Mesenchymal stem cell (in vitro differentiated cells and primary cell): ENCODE results near the gene ITCH.
A peak's percentile ranks its signal among the peaks of the same experiment; 100 is the strongest.

Experiments
- DNase-seq: peaks from one replicate; pipeline ENCODE4 v3.0.0-alpha.2; 2013
- H2AFZ ChIP-seq: one replicate; pipeline ENCODE4 v1.6.1; 2013; ENCODE audit warnings: low read depth, mild to moderate bottlenecking, control low read depth, inconsistent platforms, low read length, moderate library complexity
- H2AK5ac ChIP-seq: 2 replicates; pipeline ENCODE4 v1.6.1; 2013; ENCODE audit warnings: low read length, moderate library complexity, mild to moderate bottlenecking, inconsistent platforms; ENCODE audit not compliant: severe bottlenecking
- H2BK120ac ChIP-seq: one replicate; pipeline ENCODE4 v1.6.1; 2013; ENCODE audit warnings: low read depth, mild to moderate bottlenecking, inconsistent platforms, low read length, moderate library complexity
- H2BK12ac ChIP-seq, 2 experiments: one replicate each; pipeline ENCODE4 v1.6.1; 2013; ENCODE audit warnings: inconsistent platforms in 2 of 2, low read length in 2 of 2, mild to moderate bottlenecking in 2 of 2, moderate library complexity in 2 of 2, control low read depth in 1 of 2
- H2BK15ac ChIP-seq: one replicate; pipeline ENCODE4 v1.6.1; 2013; ENCODE audit warnings: mild to moderate bottlenecking, low read depth, inconsistent platforms; ENCODE audit not compliant: poor library complexity, severe bottlenecking
- H2BK5ac ChIP-seq: 2 replicates; pipeline ENCODE4 v1.6.1; 2013; ENCODE audit warnings: low read depth, mild to moderate bottlenecking, low read length, control low read depth, inconsistent platforms; ENCODE audit not compliant: poor library complexity, severe bottlenecking
- H3K14ac ChIP-seq, 2 experiments: one replicate each; pipeline ENCODE4 v1.6.1; 2013; ENCODE audit warnings: inconsistent platforms in 2 of 2, low read length in 2 of 2, control low read depth in 1 of 2, mild to moderate bottlenecking in 1 of 2, moderate library complexity in 1 of 2
- H3K18ac ChIP-seq, 2 experiments: one replicate each; pipeline ENCODE4 v1.6.1; 2013; ENCODE audit warnings: inconsistent platforms in 2 of 2, low read length in 2 of 2, control low read depth in 1 of 2, low read depth in 1 of 2, mild to moderate bottlenecking in 1 of 2
- H3K23ac ChIP-seq, 2 experiments: one replicate each; pipeline ENCODE4 v1.6.1; 2013; ENCODE audit warnings: inconsistent platforms in 2 of 2, low read length in 2 of 2, mild to moderate bottlenecking in 2 of 2, moderate library complexity in 2 of 2, control low read depth in 1 of 2
- H3K27ac ChIP-seq: 2 replicates; pipeline ENCODE4 v1.5.1; 2013; ENCODE audit warnings: mild to moderate bottlenecking, moderate library complexity, low read length, control low read depth, inconsistent platforms; ENCODE audit not compliant: poor library complexity, severe bottlenecking
- H3K27me3 ChIP-seq, 2 experiments: 2 replicates each; pipeline versions ENCODE4 v1.6.1 to v1.7.0; 2013; ENCODE audit warnings: low read length in 2 of 2, mild to moderate bottlenecking in 2 of 2, moderate library complexity in 2 of 2, control low read depth in 1 of 2, inconsistent platforms in 1 of 2; ENCODE audit not compliant: control insufficient read depth in 1 of 2, insufficient read depth in 1 of 2
- H3K36me3 ChIP-seq, 2 experiments: 2 replicates each; pipeline versions ENCODE4 v1.6.1 to v1.7.0; 2013; ENCODE audit warnings: low read length in 2 of 2, control low read depth in 1 of 2, inconsistent platforms in 1 of 2, low read depth in 1 of 2, mild to moderate bottlenecking in 1 of 2; ENCODE audit not compliant: insufficient read depth in 2 of 2, control insufficient read depth in 1 of 2
- H3K4ac ChIP-seq, 2 experiments: one replicate each; pipeline ENCODE4 v1.6.1; 2013; ENCODE audit warnings: inconsistent platforms in 2 of 2, low read length in 2 of 2, mild to moderate bottlenecking in 2 of 2, moderate library complexity in 2 of 2, control low read depth in 1 of 2, low read depth in 1 of 2
- H3K4me1 ChIP-seq: 2 replicates; pipeline ENCODE4 v1.6.1; 2013; ENCODE audit warnings: low read depth, low read length, control low read depth; ENCODE audit not compliant: control insufficient read depth, insufficient read depth
- H3K4me2 ChIP-seq: 2 replicates; pipeline ENCODE4 v1.6.1; 2013; ENCODE audit warnings: low read length, mild to moderate bottlenecking, inconsistent platforms; ENCODE audit not compliant: poor library complexity, severe bottlenecking
- H3K4me3 ChIP-seq, 2 experiments: 2 replicates each; pipeline versions ENCODE4 v1.5.1 to v1.7.0; 2013; ENCODE audit warnings: low read length in 2 of 2, mild to moderate bottlenecking in 2 of 2, control low read depth in 1 of 2, low read depth in 1 of 2; ENCODE audit not compliant: insufficient read depth in 1 of 2
- H3K79me1 ChIP-seq: replicated peaks from 2 replicates; pipeline ENCODE4 v1.6.1; 2013; ENCODE audit warnings: mild to moderate bottlenecking, control low read depth, low read length, inconsistent platforms; ENCODE audit not compliant: poor library complexity, severe bottlenecking
- H3K9ac ChIP-seq: 2 replicates; pipeline ENCODE4 v1.7.0; 2013; ENCODE audit warnings: mild to moderate bottlenecking, low read length, moderate library complexity
- H3K9me3 ChIP-seq: 2 replicates; pipeline ENCODE4 v1.7.0; 2013; ENCODE audit warnings: mild to moderate bottlenecking, low read length; ENCODE audit not compliant: control insufficient read depth
- H4K8ac ChIP-seq: one replicate; pipeline ENCODE4 v1.6.1; 2013; ENCODE audit warnings: inconsistent platforms, mild to moderate bottlenecking, low read length, moderate library complexity
- H4K91ac ChIP-seq: one replicate; pipeline ENCODE4 v1.6.1; 2013; ENCODE audit warnings: mild to moderate bottlenecking, low read length, inconsistent platforms
- WGBS: methylation state at CpG from one replicate; pipeline ENCODE4 v1.1.7; 2013; ENCODE audit warnings: mixed read lengths; 5-methylcytosine and 5-hydroxymethylcytosine counted together

Gene ITCH

DNA sequence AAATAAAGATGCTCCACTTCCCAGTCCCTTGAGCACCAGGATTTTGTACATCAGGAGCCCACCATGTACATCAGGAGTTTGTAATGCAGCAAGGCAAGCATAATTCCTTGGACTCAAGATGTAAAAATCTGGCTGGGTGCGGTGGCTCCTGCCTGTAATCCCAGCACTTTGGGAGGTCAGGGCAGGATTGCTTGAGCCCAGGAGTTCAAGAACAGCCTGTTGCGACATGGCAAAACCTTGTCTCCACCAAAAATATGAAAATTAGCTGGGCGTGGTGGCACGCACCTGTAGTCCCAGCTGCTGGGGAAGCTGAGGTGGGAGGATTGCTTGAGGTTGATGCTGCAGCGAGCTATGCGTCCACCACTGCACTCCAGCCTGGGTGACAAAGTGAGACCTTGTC is 179.4 kb downstream of the ITCH start:
- Histone ChIP-seq H3K9ac (no peak overlapping the region), H2BK5ac (no peak overlapping the region), H2BK15ac (no peak overlapping the region), H3K79me1 (peaks cover 13% of the 10 kb centered on the region), H3K9me3 (no peaks in the 10 kb centered on the region), H3K27me3 (no peaks in the 10 kb centered on the region), H3K4me3 (no peak overlapping the region), H3K4me2 (no peak overlapping the region), H2AFZ (no peak overlapping the region), H2BK12ac (no peak overlapping the region), H3K27ac (no peak overlapping the region), H4K91ac (no peak overlapping the region), H3K4ac (no peak overlapping the region), H2AK5ac (no peak overlapping the region), H2BK120ac (no peak overlapping the region), H3K18ac (no peak overlapping the region), H3K23ac (no peak overlapping the region), H3K14ac (no peak overlapping the region), H3K36me3 (peaks cover 49 to 50% of the 10 kb centered on the region in 2 experiments), H4K8ac (no peak overlapping the region), H3K4me1 (peaks cover 3% of the 10 kb centered on the region)
- 97% methylated on average over 6 of the region's 6 CpGs for WGBS
- no peak for DNase-seq

DNA sequence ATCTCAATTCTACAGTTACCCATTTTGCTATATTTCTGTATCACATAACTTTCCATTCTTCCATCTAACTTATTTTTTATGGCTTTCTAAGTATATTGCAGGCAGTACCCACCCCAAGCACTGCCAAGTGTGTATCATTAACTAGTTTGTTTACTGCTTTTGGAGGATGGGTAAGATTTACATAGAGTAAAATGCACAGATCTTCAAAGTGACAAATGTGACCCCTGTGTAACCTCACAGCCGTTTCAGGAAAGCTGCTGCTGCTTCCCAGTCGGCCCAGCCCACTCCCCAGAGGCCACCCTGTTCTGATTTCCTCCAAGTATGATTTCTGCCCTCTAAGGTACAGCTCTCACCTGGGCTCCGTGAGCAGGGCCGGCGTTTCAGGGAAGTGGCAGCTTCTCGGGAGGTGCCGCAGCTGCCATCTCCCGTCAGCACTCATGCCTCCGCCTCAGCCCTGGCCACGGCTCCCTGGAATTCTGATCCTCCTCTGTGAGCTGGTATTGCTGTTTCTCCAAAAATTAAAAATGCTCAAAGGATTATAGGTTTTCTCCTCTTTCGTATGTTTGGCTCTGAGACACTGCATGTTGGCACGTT is 180.5 kb downstream of the ITCH start:
- Histone ChIP-seq H3K14ac (no peak overlapping the region), H3K4me2 (no peak overlapping the region), H2BK5ac (no peak overlapping the region), H4K8ac (no peak overlapping the region), H3K36me3 (peaks cover 41 to 42% of the 10 kb centered on the region in 2 experiments), H3K4me1 (peaks cover 3% of the 10 kb centered on the region), H3K23ac (no peak overlapping the region), H2BK120ac (no peak overlapping the region), H3K27ac (no peak overlapping the region), H3K18ac (no peak overlapping the region), H2AFZ (no peak overlapping the region), H2AK5ac (no peak overlapping the region), H3K4me3 (no peak overlapping the region), H4K91ac (no peak overlapping the region), H2BK15ac (no peak overlapping the region), H3K9me3 (no peaks in the 10 kb centered on the region), H3K9ac (peak overlapping the region; percentile 18), H3K27me3 (no peaks in the 10 kb centered on the region), H3K4ac (no peak overlapping the region), H3K79me1 (peaks cover 9% of the 10 kb centered on the region), H2BK12ac (no peak overlapping the region)
- 80% methylated on average over 12 of the region's 12 CpGs for WGBS
- no peak for DNase-seq

DNA sequence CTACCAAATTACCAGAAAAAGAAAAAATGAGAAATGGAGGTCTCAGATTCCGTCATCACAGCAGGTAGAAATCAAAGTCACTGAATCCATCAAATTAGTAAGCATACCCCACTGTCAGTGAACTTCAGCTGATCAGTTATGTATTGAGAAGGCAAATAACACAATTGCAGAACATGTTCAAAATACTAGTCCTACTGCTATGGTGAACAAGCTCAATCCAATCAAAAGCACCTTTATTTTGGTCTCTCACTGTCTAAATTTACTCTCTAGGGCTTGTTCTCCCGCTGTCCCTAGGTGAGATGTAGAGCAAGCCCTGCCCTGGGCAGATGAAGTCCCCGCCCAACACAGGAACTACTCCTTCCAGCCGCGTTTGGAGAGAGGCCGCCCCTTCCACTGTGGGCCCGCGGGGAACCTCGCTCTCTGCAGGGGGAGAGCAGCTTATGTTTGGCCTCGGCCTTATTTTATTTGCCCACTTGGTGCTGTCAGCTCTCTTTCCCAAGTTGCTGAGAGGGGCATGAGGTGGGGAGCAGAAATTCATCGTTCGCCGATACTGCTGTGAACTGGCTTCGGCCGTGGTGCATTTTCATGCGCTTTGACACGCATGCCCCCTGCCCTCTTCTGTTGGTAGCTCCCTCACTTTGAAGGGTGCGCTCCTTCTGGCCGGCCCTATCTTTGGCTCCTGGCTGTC is 181.2 kb downstream of the ITCH start:
- H2AK5ac ChIP-seq = no peak overlapping the region
- H4K8ac ChIP-seq = no peak overlapping the region
- DNase-seq = no peak
- no peak overlapping the region for H2BK120ac ChIP-seq
- H3K4ac ChIP-seq = no peak overlapping the region
- no peak overlapping the region for H2BK15ac ChIP-seq
- H3K4me2 ChIP-seq = peak overlapping the region; percentile 7
- H3K9me3 ChIP-seq = no peaks in the 10 kb centered on the region
- peak overlapping the region; percentile 18 for H3K9ac ChIP-seq
- H2BK12ac ChIP-seq = no peak overlapping the region
- H3K36me3 ChIP-seq = peaks cover 34 to 36% of the 10 kb centered on the region in 2 experiments
- 40% methylated on average over 18 of the region's 19 CpGs for WGBS
- no peaks in the 10 kb centered on the region for H3K27me3 ChIP-seq
- H3K27ac ChIP-seq = no peak overlapping the region
- H3K4me3 ChIP-seq = no peak overlapping the region
- no peak overlapping the region for H3K23ac ChIP-seq
- no peak overlapping the region for H2AFZ ChIP-seq
- H3K4me1 ChIP-seq = peaks cover 3% of the 10 kb centered on the region
- H3K79me1 ChIP-seq = peaks cover 7% of the 10 kb centered on the region
- no peak overlapping the region for H3K18ac ChIP-seq
- H3K14ac ChIP-seq = no peak overlapping the region
- H4K91ac ChIP-seq = no peak overlapping the region
- no peak overlapping the region for H2BK5ac ChIP-seq

DNA sequence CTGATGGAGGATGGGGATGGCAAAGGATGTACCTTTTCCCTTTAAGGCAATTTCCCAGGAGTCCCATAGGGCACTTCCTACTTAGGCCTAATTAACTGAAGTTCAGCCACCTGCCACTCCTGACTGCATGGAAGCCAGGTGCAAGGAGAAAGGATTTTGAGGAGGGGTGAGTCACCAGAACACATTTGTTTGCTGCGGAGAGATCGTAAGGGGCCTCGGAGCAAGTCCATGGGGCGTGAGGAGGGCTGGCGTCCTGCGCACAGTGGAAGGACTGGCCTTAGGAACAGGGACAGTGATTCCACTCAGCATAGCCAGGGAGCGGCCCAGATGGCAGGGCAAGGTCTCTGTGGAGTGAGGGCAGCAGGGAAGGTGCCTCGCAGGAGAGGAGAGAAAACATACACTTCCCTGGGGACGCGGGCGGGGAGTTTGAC is 183.7 kb downstream of the ITCH start:
- 85% methylated on average over 11 of the region's 11 CpGs for WGBS
- Histone ChIP-seq H3K23ac (no peak overlapping the region), H2BK15ac (no peak overlapping the region), H3K27me3 (no peaks in the 10 kb centered on the region), H3K18ac (no peak overlapping the region), H3K9ac (no peak overlapping the region), H2BK5ac (no peak overlapping the region), H3K4me2 (no peak overlapping the region), H2AK5ac (no peak overlapping the region), H2BK120ac (no peak overlapping the region), H2BK12ac (no peak overlapping the region), H3K4ac (no peak overlapping the region), H3K14ac (no peak overlapping the region), H3K27ac (no peak overlapping the region), H3K4me3 (no peak overlapping the region), H4K91ac (no peak overlapping the region), H3K9me3 (no peaks in the 10 kb centered on the region), H4K8ac (no peak overlapping the region), H3K4me1 (peaks cover 7% of the 10 kb centered on the region), H3K36me3 (peaks cover 11% of the 10 kb centered on the region in 2 experiments), H3K79me1 (peaks cover 3% of the 10 kb centered on the region), H2AFZ (no peak overlapping the region)
- DNase-seq = no peak
